GM23338 (cell line): ENCODE measurements around the gene STXBP2. TPM values are rescaled to one million over a fixed set of nuclear protein-coding genes. Genes with fewer than 3 reads are reported as not detected.

ENCODE experiments used
- ATAC-seq: fragments of 200-7000 bp; cut with Tn5 transposase; 3 replicates; pipeline ENCODE4 v1.9.1; 2020
- DNase-seq: peaks from one replicate; pipeline ENCODE4 v3.0.0-alpha.2; 2015; ENCODE audit warnings: low spot score
- H2AFZ ChIP-seq: fragments of 200-600 bp; sonication (generic); 2 replicates; pipeline ENCODE4 v1.8.0; 2016; ENCODE audit warnings: antibody characterized with exemption, mild to moderate bottlenecking, moderate library complexity
- H3F3A ChIP-seq: fragments of 200-600 bp; sonication (generic); replicated peaks from 2 replicates; pipeline ENCODE4 v1.8.0; 2017; ENCODE audit warnings: antibody characterized with exemption, mixed run types, low read depth
- H3K27ac ChIP-seq: fragments of 200-600 bp; sonication (generic); 2 replicates; pipeline ENCODE4 v1.6.1; 2016; ENCODE audit warnings: low read depth
- H3K27me3 ChIP-seq: fragments of 200-600 bp; sonication (generic); 2 replicates; pipeline ENCODE4 v1.8.0; 2016; ENCODE audit warnings: mild to moderate bottlenecking, mixed run types, moderate library complexity; ENCODE audit not compliant: insufficient read depth
- H3K36me3 ChIP-seq: fragments of 200-600 bp; sonication (generic); 2 replicates; pipeline ENCODE4 v1.8.0; 2016; ENCODE audit warnings: mild to moderate bottlenecking; ENCODE audit not compliant: insufficient read depth
- H3K4me1 ChIP-seq: fragments of 200-600 bp; sonication (generic); 2 replicates; pipeline ENCODE4 v1.8.0; 2016; ENCODE audit warnings: mild to moderate bottlenecking, moderate library complexity; ENCODE audit not compliant: insufficient read depth
- H3K4me2 ChIP-seq: fragments of 200-600 bp; sonication (generic); 2 replicates; pipeline ENCODE4 v1.7.1; 2017; ENCODE audit warnings: mixed run types
- H3K4me3 ChIP-seq: fragments of 200-600 bp; sonication (generic); 2 replicates; pipeline ENCODE4 v1.6.1; 2016; ENCODE audit warnings: mixed run types
- H3K79me2 ChIP-seq: fragments of 200-600 bp; sonication (generic); replicated peaks from 2 replicates; pipeline ENCODE4 v1.8.0; 2017; ENCODE audit warnings: mild to moderate bottlenecking; ENCODE audit not compliant: insufficient read depth
- H3K9me2 ChIP-seq: fragments of 200-600 bp; sonication (generic); 2 replicates; pipeline ENCODE4 v1.8.0; 2017; ENCODE audit not compliant: insufficient read depth
- H4K20me1 ChIP-seq: fragments of 200-600 bp; sonication (generic); replicated peaks from 2 replicates; pipeline ENCODE4 v1.8.0; 2017; ENCODE audit warnings: mild to moderate bottlenecking; ENCODE audit not compliant: insufficient read depth
- H3K27ac Mint-ChIP-seq: 2 replicates; pipeline ENCODE4 v1.8.0; 2020; ENCODE audit warnings: inconsistent platforms, mild to moderate bottlenecking, moderate library complexity, mixed read lengths
- H3K27me3 Mint-ChIP-seq: 3 replicates; pipeline ENCODE4 v1.8.0; 2022; ENCODE audit warnings: low read depth, mild to moderate bottlenecking, moderate library complexity, mixed read lengths, inconsistent platforms; ENCODE audit not compliant: insufficient read depth, poor library complexity
- H3K36me3 Mint-ChIP-seq: 3 replicates; pipeline ENCODE4 v1.8.0; 2021; ENCODE audit warnings: low read depth, mild to moderate bottlenecking, inconsistent platforms, moderate library complexity, mixed read lengths
- H3K4me1 Mint-ChIP-seq: 3 replicates; pipeline ENCODE4 v1.8.0; 2020; ENCODE audit warnings: mild to moderate bottlenecking, inconsistent platforms, mixed read lengths
- H3K4me3 Mint-ChIP-seq: 3 replicates; pipeline ENCODE4 v1.8.0; 2021; ENCODE audit warnings: moderate library complexity, mild to moderate bottlenecking, inconsistent platforms, mixed read lengths
- H3K9me3 Mint-ChIP-seq: 3 replicates; pipeline ENCODE4 v1.8.0; 2020; ENCODE audit warnings: moderate library complexity, mild to moderate bottlenecking, inconsistent platforms, mixed read lengths
- CREB1 ChIP-seq: fragments of 250-450 bp; sonication (Bioruptor Pico); IDR thresholded peaks from 2 replicates; pipeline ENCODE4 v1.5.0; 2020; ENCODE audit warnings: low read depth, mild to moderate bottlenecking, moderate library complexity
- EZH2 ChIP-seq: fragments of 200-600 bp; sonication (generic); IDR thresholded peaks from one replicate; pipeline ENCODE4 v1.8.0; 2017; ENCODE audit warnings: antibody characterized with exemption, mild to moderate bottlenecking, low read depth; ENCODE audit not compliant: unreplicated experiment
- EZH2phosphoT487 ChIP-seq: fragments of 200-600 bp; sonication (generic); IDR thresholded peaks from one replicate; pipeline ENCODE4 v1.8.1; 2018; ENCODE audit warnings: antibody characterized with exemption; ENCODE audit not compliant: unreplicated experiment
- JUNB ChIP-seq: IDR thresholded peaks from one replicate; pipeline ENCODE4 v1.6.1; 2016; ENCODE audit warnings: antibody characterized with exemption; ENCODE audit not compliant: unreplicated experiment
- POLR2AphosphoS5 ChIP-seq: IDR thresholded peaks from 2 replicates; pipeline ENCODE4 v1.6.1; 2016; ENCODE audit warnings: antibody characterized with exemption, low read depth
- STAT1 ChIP-seq: IDR thresholded peaks from one replicate; pipeline ENCODE4 v1.6.1; 2016; ENCODE audit warnings: antibody characterized with exemption; ENCODE audit not compliant: unreplicated experiment
- ZNF331 ChIP-seq: fragments of 250-450 bp; sonication (Bioruptor Pico); IDR thresholded peaks from 2 replicates; pipeline ENCODE4 v1.5.0; 2020; ENCODE audit warnings: low read depth, mild to moderate bottlenecking, moderate library complexity
- polyA plus RNA-seq: library from polyadenylated mRNA; unstranded; fragments of >200 nt; fragmentation: Nextera tagmentation; extraction: Ambion mirVana; gene quantifications from 2 replicates; pipeline ENCODE4 v1.2.1, GENCODE V29; 2016
- total RNA-seq: library from RNA; depleted of rRNA; stranded (reverse); fragments of >200 nt; shearing (Covaris generic); gene quantifications from 2 replicates; pipeline ENCODE4 v1.2.3, GENCODE V29; 2014
- TF ChIP-seq, protein P1 (sequence below): fragments of 250-450 bp; sonication (Bioruptor Pico); IDR thresholded peaks from 2 replicates; pipeline ENCODE4 v1.5.0; 2020; ENCODE audit warnings: mild to moderate bottlenecking, moderate library complexity
- TF ChIP-seq, protein P2 (sequence below), 2 experiments: fragments of 200-600 bp in 1 of 2; sonication (generic) in 1 of 2; conservative IDR thresholded peaks; 2 replicates each; pipeline versions ENCODE4 v1.5.1 to v1.6.1; 2016 to 2017; ENCODE audit warnings: antibody characterized with exemption in 2 of 2, low read depth in 2 of 2, mild to moderate bottlenecking in 2 of 2, moderate library complexity in 1 of 2

The STXBP2 gene
- total and polyA plus RNA-seq, 2 experiments from 2014 or later, result 42.6 to 55.8 TPM

DNA sequence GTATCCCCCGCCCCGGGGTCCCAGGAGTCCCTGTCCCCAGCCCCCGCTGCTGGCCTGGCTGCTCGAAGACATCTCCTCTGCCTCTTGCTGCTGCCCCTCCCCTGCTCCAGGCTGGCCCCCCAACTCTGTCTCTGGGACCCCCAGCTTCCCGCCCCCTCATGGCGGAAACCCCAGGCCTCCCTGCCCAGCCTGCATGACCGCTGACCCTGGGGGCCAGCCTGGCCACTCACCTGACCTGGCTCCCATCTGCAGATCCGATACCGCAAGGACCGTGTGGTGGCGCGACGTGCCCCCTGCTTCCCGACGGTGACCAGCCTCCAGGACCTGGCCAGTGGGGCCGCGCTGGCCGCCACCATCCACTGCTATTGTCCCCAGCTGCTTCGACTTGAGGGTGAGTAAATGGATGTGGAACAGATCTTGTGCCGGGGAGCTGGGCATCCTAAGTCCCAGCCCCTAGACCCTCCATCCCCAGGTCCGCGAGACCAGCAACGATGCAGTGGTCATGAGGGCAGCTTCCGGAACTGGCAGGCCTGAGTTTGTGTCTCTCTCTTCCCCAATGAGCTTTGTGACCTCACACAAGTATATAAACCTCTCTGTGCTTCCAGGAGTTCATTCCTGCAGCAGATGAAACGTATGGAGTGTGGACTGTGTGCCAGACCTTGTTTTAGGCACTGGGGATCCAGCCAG lies 28.9 kb upstream of the STXBP2 start:
- Mint-ChIP-seq H3K4me1 (peaks cover 6% of the 10 kb centered on the region), H3K4me3 (no peak overlapping the region), H3K27ac (no peak overlapping the region), H3K27me3 (peaks cover 14% of the 10 kb centered on the region), H3K9me3 (peaks cover 3% of the 10 kb centered on the region; the same call in 2 of the 3 replicates), H3K36me3 (peaks cover 21% of the 10 kb centered on the region)
- Histone ChIP-seq H3K36me3 (no peaks in the 10 kb centered on the region; the same call in 1 of the 2 replicates), H3K4me3 (no peak overlapping the region), H3K27me3 (no peaks in the 10 kb centered on the region), H3K27ac (no peak overlapping the region), H3K4me2 (no peak overlapping the region), H3K9me2 (no peaks in the 10 kb centered on the region), H2AFZ (no peak overlapping the region), H3F3A (no peaks in the 10 kb centered on the region), H4K20me1 (peaks cover 13% of the 10 kb centered on the region), H3K79me2 (peaks cover 3% of the 10 kb centered on the region; the same call in 1 of the 2 replicates), H3K4me1 (no peaks in the 10 kb centered on the region)
- no peak for TF ChIP-seq EZH2
- TF ChIP-seq, protein P1, sequence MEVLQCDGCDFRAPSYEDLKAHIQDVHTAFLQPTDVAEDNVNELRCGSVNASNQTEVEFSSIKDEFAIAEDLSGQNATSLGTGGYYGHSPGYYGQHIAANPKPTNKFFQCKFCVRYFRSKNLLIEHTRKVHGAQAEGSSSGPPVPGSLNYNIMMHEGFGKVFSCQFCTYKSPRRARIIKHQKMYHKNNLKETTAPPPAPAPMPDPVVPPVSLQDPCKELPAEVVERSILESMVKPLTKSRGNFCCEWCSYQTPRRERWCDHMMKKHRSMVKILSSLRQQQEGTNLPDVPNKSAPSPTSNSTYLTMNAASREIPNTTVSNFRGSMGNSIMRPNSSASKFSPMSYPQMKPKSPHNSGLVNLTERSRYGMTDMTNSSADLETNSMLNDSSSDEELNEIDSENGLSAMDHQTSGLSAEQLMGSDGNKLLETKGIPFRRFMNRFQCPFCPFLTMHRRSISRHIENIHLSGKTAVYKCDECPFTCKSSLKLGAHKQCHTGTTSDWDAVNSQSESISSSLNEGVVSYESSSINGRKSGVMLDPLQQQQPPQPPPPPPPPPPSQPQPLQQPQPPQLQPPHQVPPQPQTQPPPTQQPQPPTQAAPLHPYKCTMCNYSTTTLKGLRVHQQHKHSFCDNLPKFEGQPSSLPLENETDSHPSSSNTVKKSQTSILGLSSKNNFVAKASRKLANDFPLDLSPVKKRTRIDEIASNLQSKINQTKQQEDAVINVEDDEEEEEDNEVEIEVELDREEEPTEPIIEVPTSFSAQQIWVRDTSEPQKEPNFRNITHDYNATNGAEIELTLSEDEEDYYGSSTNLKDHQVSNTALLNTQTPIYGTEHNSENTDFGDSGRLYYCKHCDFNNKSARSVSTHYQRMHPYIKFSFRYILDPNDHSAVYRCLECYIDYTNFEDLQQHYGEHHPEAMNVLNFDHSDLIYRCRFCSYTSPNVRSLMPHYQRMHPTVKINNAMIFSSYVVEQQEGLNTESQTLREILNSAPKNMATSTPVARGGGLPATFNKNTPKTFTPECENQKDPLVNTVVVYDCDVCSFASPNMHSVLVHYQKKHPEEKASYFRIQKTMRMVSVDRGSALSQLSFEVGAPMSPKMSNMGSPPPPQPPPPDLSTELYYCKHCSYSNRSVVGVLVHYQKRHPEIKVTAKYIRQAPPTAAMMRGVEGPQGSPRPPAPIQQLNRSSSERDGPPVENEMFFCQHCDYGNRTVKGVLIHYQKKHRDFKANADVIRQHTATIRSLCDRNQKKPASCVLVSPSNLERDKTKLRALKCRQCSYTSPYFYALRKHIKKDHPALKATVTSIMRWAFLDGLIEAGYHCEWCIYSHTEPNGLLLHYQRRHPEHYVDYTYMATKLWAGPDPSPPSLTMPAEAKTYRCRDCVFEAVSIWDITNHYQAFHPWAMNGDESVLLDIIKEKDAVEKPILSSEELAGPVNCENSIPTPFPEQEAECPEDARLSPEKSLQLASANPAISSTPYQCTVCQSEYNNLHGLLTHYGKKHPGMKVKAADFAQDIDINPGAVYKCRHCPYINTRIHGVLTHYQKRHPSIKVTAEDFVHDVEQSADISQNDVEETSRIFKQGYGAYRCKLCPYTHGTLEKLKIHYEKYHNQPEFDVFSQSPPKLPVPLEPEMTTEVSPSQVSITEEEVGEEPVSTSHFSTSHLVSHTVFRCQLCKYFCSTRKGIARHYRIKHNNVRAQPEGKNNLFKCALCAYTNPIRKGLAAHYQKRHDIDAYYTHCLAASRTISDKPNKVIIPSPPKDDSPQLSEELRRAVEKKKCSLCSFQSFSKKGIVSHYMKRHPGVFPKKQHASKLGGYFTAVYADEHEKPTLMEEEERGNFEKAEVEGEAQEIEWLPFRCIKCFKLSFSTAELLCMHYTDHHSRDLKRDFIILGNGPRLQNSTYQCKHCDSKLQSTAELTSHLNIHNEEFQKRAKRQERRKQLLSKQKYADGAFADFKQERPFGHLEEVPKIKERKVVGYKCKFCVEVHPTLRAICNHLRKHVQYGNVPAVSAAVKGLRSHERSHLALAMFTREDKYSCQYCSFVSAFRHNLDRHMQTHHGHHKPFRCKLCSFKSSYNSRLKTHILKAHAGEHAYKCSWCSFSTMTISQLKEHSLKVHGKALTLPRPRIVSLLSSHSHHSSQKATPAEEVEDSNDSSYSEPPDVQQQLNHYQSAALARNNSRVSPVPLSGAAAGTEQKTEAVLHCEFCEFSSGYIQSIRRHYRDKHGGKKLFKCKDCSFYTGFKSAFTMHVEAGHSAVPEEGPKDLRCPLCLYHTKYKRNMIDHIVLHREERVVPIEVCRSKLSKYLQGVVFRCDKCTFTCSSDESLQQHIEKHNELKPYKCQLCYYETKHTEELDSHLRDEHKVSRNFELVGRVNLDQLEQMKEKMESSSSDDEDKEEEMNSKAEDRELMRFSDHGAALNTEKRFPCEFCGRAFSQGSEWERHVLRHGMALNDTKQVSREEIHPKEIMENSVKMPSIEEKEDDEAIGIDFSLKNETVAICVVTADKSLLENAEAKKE (CRISPR knock-in tag), result no peak
- no peak for TF ChIP-seq POLR2AphosphoS5
- TF ChIP-seq JUNB, result no peak
- TF ChIP-seq, protein P2, sequence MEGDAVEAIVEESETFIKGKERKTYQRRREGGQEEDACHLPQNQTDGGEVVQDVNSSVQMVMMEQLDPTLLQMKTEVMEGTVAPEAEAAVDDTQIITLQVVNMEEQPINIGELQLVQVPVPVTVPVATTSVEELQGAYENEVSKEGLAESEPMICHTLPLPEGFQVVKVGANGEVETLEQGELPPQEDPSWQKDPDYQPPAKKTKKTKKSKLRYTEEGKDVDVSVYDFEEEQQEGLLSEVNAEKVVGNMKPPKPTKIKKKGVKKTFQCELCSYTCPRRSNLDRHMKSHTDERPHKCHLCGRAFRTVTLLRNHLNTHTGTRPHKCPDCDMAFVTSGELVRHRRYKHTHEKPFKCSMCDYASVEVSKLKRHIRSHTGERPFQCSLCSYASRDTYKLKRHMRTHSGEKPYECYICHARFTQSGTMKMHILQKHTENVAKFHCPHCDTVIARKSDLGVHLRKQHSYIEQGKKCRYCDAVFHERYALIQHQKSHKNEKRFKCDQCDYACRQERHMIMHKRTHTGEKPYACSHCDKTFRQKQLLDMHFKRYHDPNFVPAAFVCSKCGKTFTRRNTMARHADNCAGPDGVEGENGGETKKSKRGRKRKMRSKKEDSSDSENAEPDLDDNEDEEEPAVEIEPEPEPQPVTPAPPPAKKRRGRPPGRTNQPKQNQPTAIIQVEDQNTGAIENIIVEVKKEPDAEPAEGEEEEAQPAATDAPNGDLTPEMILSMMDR (conservative IDR thresholded peaks at IDR 0.05; ENCODE audit: low read depth in 2 of 2), result no peak
- no peak for TF ChIP-seq STAT1
- no peak for TF ChIP-seq EZH2phosphoT487
- TF ChIP-seq ZNF331 (CRISPR knock-in tag), result no peak
- TF ChIP-seq CREB1 (CRISPR knock-in tag), result no peak
- DNase-seq, result no peak
- ATAC-seq, result no peak
